GM23248 (cell line): Measurements from ENCODE around the gene KATNAL1.

ENCODE experiments used
- EZH2 ChIP-seq: fragments of 200-600 bp; sonication (generic); IDR thresholded peaks from 2 replicates; pipeline ENCODE4 v1.6.1; 2018; ENCODE audit warnings: antibody characterized with exemption, mild to moderate bottlenecking; ENCODE audit not compliant: insufficient read depth, poor library complexity, severe bottlenecking
- EZH2phosphoT487 ChIP-seq: fragments of 200-600 bp; sonication (generic); IDR thresholded peaks from 2 replicates; pipeline ENCODE4 v1.6.1; 2018; ENCODE audit warnings: antibody characterized with exemption, moderate library complexity, mild to moderate bottlenecking, low read depth; ENCODE audit not compliant: insufficient read depth

DNA sequence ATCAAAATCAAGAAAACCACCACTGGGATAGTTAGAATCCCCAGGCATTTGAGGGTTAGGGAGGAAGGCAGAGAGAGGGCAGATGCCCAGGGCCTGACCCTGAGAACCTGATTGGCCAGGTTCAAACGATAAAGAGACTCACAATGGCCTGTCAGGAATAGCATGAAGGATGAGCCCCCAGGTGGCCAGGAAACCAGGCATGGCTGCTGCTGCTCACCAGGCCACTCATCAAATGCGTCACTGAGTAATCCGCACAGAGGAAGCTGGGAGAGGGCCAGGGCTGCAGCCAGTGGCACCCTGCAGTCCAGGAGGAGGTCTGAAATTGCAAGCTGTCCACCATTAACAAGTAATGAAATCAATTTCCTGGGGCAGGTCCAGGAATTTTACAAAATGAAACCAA, 111.3 kb downstream of the KATNAL1 start:
- TF ChIP-seq EZH2 (no peak), EZH2phosphoT487 (no peak)
